GM12891 (cell line): ENCODE data around the gene SNX32.

Experiments
- PAX5 ChIP-seq: IDR thresholded peaks from 2 replicates; pipeline ENCODE4 v1.6.1; 2011; ENCODE audit warnings: low read length, moderate library complexity, mild to moderate bottlenecking; ENCODE audit not compliant: insufficient read depth, severe bottlenecking
- POLR2A ChIP-seq: IDR thresholded peaks from 2 replicates; pipeline ENCODE4 v1.6.1; 2011; ENCODE audit warnings: low read depth, low read length, control low read depth
- POLR2AphosphoS5 ChIP-seq: IDR thresholded peaks from 2 replicates; pipeline ENCODE4 v1.6.1; 2011; ENCODE audit warnings: low read depth, low read length, control low read depth
- SPI1 ChIP-seq: IDR thresholded peaks from 2 replicates; pipeline ENCODE4 v1.6.1; 2011; ENCODE audit warnings: low read depth, low read length, control low read depth
- TAF1 ChIP-seq: IDR thresholded peaks from 2 replicates; pipeline ENCODE4 v1.6.1; 2011; ENCODE audit warnings: low read depth, low read length, control low read depth

DNA sequence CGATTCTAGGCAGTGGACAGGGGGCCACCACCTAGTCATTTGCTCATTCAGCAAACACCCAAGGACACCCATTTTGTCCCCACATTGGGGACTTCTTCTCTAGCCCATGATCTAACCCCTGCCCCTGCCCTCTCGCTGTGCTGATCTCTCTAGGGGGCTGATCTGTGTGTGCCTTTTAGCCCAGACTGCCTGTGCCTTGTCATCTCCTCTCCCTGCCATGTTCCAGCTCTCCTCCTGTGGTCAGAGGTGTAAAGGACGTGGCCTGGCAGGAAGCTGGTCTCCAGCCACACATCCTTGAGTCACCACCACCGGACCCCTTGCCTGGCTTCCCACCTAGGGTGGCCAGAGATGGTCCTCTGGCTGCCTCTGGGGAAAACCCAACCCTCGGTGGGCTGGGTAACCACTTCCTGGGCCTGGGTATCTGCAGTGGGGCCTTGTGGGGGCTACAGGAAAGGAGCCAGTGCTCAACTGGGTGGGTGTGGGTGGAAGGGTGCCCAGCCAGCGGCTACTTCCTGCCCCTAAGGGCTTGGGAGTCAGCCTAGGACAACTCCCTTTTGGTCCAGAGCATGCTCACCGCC lies 47.2 kb downstream of the SNX32 start:
- 0 out of 2 replicates have a peak, but pooled peaks have one; percentile 24 for TF ChIP-seq POLR2AphosphoS5
- no peak for TF ChIP-seq POLR2A
- TF ChIP-seq PAX5: no peak
- TF ChIP-seq TAF1: no peak
- TF ChIP-seq SPI1: no peak
